Uterus (tissue), 4 donors: ENCODE measurements around the gene AP1AR. TPM values are rescaled to one million over a fixed set of nuclear protein-coding genes. Genes with fewer than 3 reads are reported as not detected.

Experiments used
- DNase-seq, 2 donors: peaks; one replicate each; pipeline ENCODE4 v3.0.0-alpha.2; 2019 to 2020
- H3K27ac ChIP-seq, 2 donors: fragments of 200-600 bp; sonication (generic); 1 replicate in 1 of 2; 2 replicates in 1 of 2; pipeline ENCODE4 v1.5.1; 2016 to 2018
- H3K27me3 ChIP-seq, 2 donors: fragments of 200-600 bp; sonication (generic); one replicate each; pipeline ENCODE4 v1.5.1; 2018 to 2019; ENCODE audit warnings: control low read depth in 1 of 2
- H3K36me3 ChIP-seq, 2 donors: fragments of 200-600 bp; sonication (generic); one replicate each; pipeline ENCODE4 v1.5.1; 2019; ENCODE audit warnings: control low read depth in 1 of 2
- H3K4me1 ChIP-seq, 2 donors: fragments of 200-600 bp; sonication (generic); one replicate each; pipeline ENCODE4 v1.5.1; 2018 to 2019; ENCODE audit warnings: control low read depth in 1 of 2
- H3K4me3 ChIP-seq, 2 donors: fragments of 200-600 bp; sonication (generic); 1 replicate in 1 of 2; 2 replicates in 1 of 2; pipeline ENCODE4 v1.5.1; 2018 to 2019; ENCODE audit warnings: mild to moderate bottlenecking in 1 of 2
- H3K9me3 ChIP-seq, 2 donors: fragments of 200-600 bp; sonication (generic); one replicate each; pipeline ENCODE4 v1.5.1; 2019; ENCODE audit warnings: control low read depth in 1 of 2
- POLR2A ChIP-seq, 2 donors: fragments of 450-650 bp; IDR thresholded peaks; one replicate each; pipeline ENCODE4 v1.6.1; 2016; ENCODE audit warnings: antibody characterized with exemption in 2 of 2, mild to moderate bottlenecking in 1 of 2, moderate library complexity in 1 of 2
- intact Hi-C: fragments of 100-400 bp; cut with DNase I; formaldehyde crosslinking; loops from one replicate; pipeline ENCODE4 v1.15.1; 2023; ENCODE audit warnings: low total_unique reads
- total RNA-seq, 4 donors: library from RNA; depleted of rRNA in 3 of 4; stranded (reverse); fragments of >200 nt in 3 of 4; gene quantifications; one replicate each; pipeline versions ENCODE4 v1.1.0 to v1.2.4, GENCODE V29; 2014 to 2023
- TF ChIP-seq, protein P1 (sequence below), 4 experiments: fragments of 200-600 bp in 2 of 4; fragments of 450-650 bp in 2 of 4; sonication (generic) in 2 of 4; IDR thresholded peaks; one replicate each; pipeline ENCODE4 v1.5.1; 2016 to 2019; ENCODE audit warnings: antibody characterized with exemption in 4 of 4, mild to moderate bottlenecking in 2 of 4, moderate library complexity in 1 of 4
- donor health status: DM: yes; HTN: yes; CAD: no.

Gene AP1AR
- total RNA-seq, 4 donors from 2014 or later = 2.3 to 37.7 (median 17.6) TPM

- DNase-seq = no peak
- peak overlapping the region; percentile 51 to 82 for H3K27ac ChIP-seq
- H3K36me3 ChIP-seq = no peaks in the 10 kb centered on the region
- intact Hi-C loops = no loop called here
- H3K4me3 ChIP-seq = peak overlapping the region; percentile 71 to 80
- no peaks in the 10 kb centered on the region for H3K9me3 ChIP-seq
- no peaks in the 10 kb centered on the region for H3K4me1 ChIP-seq
- no peaks in the 10 kb centered on the region for H3K27me3 ChIP-seq
- TF ChIP-seq POLR2A (IDR thresholded peaks at IDR 0.05) = no peak
- TF ChIP-seq, protein P1, sequence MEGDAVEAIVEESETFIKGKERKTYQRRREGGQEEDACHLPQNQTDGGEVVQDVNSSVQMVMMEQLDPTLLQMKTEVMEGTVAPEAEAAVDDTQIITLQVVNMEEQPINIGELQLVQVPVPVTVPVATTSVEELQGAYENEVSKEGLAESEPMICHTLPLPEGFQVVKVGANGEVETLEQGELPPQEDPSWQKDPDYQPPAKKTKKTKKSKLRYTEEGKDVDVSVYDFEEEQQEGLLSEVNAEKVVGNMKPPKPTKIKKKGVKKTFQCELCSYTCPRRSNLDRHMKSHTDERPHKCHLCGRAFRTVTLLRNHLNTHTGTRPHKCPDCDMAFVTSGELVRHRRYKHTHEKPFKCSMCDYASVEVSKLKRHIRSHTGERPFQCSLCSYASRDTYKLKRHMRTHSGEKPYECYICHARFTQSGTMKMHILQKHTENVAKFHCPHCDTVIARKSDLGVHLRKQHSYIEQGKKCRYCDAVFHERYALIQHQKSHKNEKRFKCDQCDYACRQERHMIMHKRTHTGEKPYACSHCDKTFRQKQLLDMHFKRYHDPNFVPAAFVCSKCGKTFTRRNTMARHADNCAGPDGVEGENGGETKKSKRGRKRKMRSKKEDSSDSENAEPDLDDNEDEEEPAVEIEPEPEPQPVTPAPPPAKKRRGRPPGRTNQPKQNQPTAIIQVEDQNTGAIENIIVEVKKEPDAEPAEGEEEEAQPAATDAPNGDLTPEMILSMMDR (IDR thresholded peaks at IDR 0.05) = no peak
These were observed 53.2 kb downstream of the AP1AR start for GRCh38 chr4:112284662-112285411.

DNA sequence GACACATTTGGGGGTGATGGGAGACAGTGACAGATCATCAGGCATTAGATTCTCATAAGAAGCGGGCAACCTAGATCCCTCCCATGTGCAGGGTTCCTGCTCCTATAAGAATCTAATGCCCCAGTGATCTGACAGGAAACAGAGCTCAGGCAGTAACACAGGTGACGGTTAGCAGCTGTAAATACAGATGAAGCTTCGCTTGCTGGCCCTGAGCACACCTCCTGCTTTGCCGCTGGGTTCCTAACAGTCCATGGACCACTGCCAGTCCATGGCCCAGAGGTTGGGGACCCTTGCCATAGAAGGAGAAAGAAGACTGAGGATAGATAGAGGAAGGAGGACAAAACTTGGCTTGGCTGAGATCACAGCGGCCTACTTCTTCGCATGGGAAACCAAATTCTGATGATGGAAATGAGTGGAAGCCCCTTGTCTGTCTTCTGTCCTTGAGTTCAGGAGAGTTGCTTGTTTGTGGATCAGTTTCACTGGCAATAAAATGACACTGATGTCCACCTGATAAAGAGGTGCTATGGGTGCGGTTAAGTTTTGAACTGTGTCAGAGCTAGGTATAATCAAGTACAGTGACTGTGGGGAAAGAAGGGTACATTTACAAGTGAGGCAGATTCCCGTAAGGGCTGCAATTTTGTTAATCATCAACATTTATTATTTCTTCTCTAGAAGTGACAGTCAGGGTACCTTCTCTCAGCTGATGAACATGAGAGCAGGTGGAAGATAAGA lies 55.8 kb downstream of the AP1AR start:
- Histone ChIP-seq H3K36me3 (no peaks in the 10 kb centered on the region), H3K27ac (no peak overlapping the region), H3K27me3 (no peaks in the 10 kb centered on the region), H3K4me1 (no peaks in the 10 kb centered on the region), H3K4me3 (no peak overlapping the region), H3K9me3 (no peaks in the 10 kb centered on the region)
- TF ChIP-seq POLR2A (IDR thresholded peaks at IDR 0.05) = no peak
- TF ChIP-seq, protein P1 (IDR thresholded peaks at IDR 0.05) = no peak
- no peak for DNase-seq
- intact Hi-C loops = no loop called here

- H3K9me3 ChIP-seq = no peaks in the 10 kb centered on the region
- no peak overlapping the region for H3K27ac ChIP-seq
- TF ChIP-seq, protein P1 (IDR thresholded peaks at IDR 0.05) = no peak
- TF ChIP-seq POLR2A (IDR thresholded peaks at IDR 0.05) = no peak
- DNase-seq = no peak
- no peaks in the 10 kb centered on the region for H3K4me1 ChIP-seq
- intact Hi-C loops = no loop called here
- H3K27me3 ChIP-seq = no peaks in the 10 kb centered on the region
- H3K4me3 ChIP-seq = no peak overlapping the region
- no peaks in the 10 kb centered on the region for H3K36me3 ChIP-seq
These were observed 56.9 kb downstream of the AP1AR start for GRCh38 chr4:112288455-112288854.

DNA sequence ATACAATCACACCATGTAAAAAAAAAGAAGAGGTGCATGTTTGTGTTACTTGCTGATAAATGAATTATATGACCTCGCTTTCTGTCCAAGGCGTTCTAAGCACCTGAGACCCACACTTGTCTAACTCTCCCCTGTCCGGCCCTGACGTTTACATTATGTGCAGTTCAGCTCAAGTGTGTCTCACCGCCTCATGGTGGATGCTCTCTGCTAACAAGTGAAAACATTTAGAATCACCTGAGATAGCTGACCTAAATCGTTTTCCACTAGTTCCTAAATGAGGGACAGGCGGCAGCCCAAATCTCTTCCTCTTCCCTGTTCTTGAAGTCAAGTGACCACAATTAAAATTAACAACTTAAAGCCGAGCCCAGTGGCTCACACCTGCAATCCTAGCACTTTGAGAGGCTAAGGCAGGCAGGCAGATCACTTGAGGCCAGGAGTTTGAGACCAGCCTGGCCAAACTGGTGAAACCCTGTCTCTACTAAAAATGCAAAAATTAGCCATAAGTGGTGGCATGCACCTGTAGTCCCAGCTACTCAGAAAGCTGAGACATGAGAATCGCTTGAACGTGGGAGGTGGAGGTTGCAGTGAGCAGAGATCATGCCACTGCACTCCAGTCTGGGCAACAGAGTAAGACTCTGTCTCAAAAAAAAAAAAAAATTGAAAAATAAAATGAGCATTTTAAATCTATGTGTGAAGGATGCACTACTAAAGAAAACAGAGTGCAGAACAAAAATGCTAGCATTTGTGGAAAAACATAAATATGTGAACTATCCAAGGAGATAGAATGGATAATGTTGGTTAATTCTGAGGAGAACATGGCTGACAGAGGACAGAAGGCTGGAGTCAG lies 58.0 kb downstream of the AP1AR start:
- Histone ChIP-seq H3K27me3 (no peaks in the 10 kb centered on the region), H3K4me3 (no peak overlapping the region), H3K36me3 (no peaks in the 10 kb centered on the region), H3K27ac (no peak overlapping the region), H3K9me3 (no peaks in the 10 kb centered on the region), H3K4me1 (no peaks in the 10 kb centered on the region)
- TF ChIP-seq POLR2A (IDR thresholded peaks at IDR 0.05) = no peak
- TF ChIP-seq, protein P1 (IDR thresholded peaks at IDR 0.05) = no peak
- intact Hi-C loops = no loop called here
- no peak for DNase-seq
